NCI-H1930 (cell line): ENCODE data around the gene ASTN1.
A peak's percentile ranks its signal among the peaks of the same experiment; 100 is the strongest.

Experiments used
- DNase-seq, 2 experiments: peaks; one replicate each; lab custom pipeline; 2025; lab: John Stamatoyannopoulos, UW

ASTN1 gene

GRCh38 chr1:176837708-176838107, 326.8 kb downstream of the ASTN1 start:
- DNase-seq: no peak

- DNase-seq: no peak
Observed at GRCh38 chr1:176831150-176831549, 333.4 kb downstream of the ASTN1 start.

- DNase-seq: no peak
Observed at GRCh38 chr1:176829261-176829660, 335.3 kb downstream of the ASTN1 start.

- DNase-seq: peak; percentile 34 to 51
Observed at GRCh38 chr1:176826265-176826664, 338.2 kb downstream of the ASTN1 start.

GRCh38 chr1:176820391-176821031, 344.0 kb downstream of the ASTN1 start:
- DNase-seq: no peak

- DNase-seq: no peak
Observed at GRCh38 chr1:176816232-176816631, 348.3 kb downstream of the ASTN1 start.

- DNase-seq: no peak
Observed at GRCh38 chr1:176815621-176816020, 348.9 kb downstream of the ASTN1 start.

- no peak for DNase-seq
Observed at GRCh38 chr1:176811511-176812288, 352.8 kb downstream of the ASTN1 start.

GRCh38 chr1:176809292-176809691, 355.2 kb downstream of the ASTN1 start:
- no peak for DNase-seq
